HuH-7 (cell line): ENCODE data around the gene DPP3.
"Not testable (repeated sequence)": the region's sequence is repeated elsewhere in the genome, so short reads cannot be mapped to it uniquely, and the experiment has no call there.

Experiments
- DNase-seq: peaks from one replicate; pipeline ENCODE4 v3.0.0; 2011; ENCODE audit warnings: low spot score

Gene DPP3

GRCh38 chr11:66532784-66533183 lies 52.5 kb downstream of the DPP3 start:
- DNase-seq, result no peak

- DNase-seq, result no peak
These were observed 59.1 kb downstream of the DPP3 start for GRCh38 chr11:66539170-66539869.

- no peak for DNase-seq
These were observed 59.6 kb downstream of the DPP3 start for GRCh38 chr11:66539870-66540213.

DNA sequence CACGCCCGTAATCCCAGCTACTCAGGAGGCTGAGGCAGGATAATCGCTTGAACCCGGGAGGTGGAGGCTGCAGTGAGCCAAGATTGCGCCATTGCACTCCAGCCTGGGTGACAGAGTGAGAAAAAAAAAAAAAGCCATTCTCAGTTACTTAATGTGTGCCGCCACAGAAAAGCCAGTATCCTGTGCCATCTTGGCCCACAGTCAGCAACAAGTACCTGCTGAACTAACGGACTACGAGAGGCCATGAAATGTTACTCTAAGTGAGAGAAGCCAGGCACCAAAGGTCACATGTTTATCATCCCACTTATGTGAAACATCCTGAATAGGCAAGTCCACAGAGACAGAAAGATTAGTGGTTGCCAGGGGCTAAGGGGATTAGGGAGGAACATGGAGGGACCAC lies 60.4 kb downstream of the DPP3 start:
- not testable (repeated sequence) for DNase-seq

DNA sequence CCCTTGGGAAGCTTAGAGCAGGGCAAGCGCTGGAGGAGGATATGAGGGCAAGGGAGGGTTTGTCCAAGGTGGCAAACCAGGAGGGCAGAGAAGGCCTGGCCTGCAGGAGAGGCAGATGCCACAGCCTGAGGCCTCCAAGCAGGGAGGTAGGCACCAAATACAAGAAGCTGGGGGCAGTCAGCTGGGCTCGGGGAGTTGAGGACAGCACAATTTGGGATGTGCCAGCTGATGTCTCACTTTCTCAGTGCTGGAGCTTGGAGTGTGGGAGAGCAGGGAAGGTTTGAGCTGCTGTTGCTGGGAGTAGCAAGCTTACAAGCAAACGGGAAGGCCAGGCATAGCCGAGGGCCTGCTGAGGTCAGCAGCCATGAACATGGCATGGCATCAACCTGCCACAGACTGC lies 61.7 kb downstream of the DPP3 start:
- no peak for DNase-seq

DNA sequence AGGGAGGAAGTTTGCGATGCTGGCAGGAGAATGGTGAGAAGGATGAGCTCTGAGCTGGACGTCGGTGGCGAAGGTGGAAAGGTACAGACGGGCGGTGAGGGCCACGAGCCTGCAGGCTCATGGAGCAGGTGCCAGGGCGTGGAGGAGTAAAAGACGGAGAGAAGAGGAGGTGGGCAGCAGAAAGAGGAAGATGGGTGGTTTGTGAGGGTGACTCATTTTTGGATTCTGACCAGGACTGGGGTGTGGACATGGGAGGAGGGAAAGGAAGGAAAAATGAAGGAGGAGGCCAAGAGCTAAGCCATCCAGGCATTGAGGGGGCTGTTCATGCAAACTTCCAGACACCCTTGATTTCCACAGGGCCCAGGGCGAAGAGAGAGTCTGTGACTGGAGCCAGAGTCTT lies 62.1 kb downstream of the DPP3 start:
- DNase-seq, result no peak

DNA sequence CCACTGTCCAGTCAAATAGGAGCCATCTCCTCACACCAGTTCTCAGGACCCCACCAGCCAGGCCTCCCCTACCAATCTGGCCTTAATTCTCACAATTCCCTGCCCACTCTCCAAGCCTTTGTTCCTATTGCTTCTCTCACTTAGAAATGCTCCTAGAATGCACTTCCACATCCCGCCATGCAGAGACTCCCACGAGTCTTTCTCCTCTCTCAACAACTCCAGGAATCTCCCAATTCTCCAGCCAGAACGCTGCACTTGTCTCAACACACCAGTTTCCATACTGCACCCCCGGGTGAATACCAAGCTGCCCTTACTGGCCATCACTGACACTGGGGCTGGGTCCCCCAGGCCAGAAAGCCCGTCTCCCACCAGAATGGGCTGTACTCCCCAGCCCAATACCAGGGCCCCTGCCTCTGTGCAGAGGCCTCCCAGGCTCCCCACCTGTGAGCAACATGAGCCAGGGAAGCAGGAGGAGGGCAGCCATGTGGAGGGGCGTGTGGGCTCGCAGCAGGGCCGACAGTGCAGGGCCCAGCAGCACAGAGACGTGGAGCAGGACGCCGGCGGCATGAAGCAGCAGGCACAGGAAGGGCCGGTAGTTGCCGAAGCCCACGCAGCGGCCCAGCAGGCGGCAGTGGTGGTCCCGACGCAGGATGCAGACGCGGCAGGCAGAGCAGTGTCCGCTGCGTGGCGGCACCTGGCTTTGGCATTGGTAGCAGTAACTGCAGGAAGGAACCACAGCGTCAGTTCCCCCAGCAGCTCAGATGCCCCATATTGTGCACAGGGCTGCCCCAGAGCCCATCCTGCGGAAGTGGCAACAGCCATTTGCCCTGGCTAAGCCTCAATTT lies 63.3 kb downstream of the DPP3 start:
- DNase-seq, result no peak

DNA sequence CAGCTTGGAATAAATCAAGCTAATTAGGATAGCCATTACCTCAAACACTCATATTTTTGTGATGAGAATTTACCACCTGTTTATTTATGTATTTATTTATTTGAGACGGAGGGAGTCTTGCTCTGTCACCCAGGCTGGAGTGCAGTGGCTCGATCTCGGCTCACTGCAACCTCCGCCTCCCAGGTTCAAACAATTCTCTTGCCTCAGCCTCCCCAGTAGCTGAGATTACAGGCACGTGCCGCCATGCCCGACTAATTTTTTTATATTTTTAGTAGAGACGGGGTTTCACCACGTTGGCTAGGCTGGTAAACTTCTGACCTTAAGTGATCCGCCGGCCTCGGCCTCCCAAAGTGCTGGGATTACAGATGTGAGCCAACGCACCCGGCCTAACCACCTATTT lies 64.7 kb downstream of the DPP3 start:
- not testable (repeated sequence) for DNase-seq

DNA sequence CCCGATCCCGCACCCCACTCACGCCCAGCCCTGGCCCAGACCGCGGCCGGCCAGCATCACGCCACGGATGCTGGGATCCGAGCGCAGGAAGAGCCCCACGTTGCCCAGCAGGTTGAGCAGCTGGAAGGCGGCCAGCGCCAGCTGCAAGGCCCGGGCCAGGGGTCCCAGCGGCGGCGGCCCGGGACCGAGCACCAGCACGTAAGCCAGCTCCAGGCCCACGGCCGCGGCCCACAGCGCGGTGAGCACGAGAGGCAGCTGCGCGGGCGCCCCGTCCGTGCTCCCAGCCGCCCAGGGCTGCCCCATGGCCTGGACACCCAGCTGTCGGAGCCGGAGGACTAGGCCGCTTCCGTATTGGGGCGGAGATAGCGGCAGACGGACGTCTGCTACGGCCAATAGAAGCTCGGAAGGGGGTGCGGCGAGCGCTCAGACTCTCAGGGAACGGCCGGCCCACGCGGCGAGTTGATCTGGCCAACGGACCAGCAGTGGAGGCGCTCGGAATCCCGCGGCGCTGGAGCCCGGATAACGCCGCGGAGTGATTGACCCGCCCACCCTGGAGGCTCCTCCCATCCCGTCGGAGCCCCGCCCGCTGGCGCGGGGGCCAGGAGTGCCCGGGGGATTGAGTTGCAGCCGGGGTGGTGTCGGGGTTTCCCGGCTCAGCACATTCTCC lies 65.6 kb downstream of the DPP3 start, which contains the start of gene ZDHHC24:
Gene ZDHHC24 (minus strand): TSS at position 348 of the 667 bp plus-strand sequence. CDS start 45 bp downstream, at position 303.
- DNase-seq, result peak; percentile 100

DNA sequence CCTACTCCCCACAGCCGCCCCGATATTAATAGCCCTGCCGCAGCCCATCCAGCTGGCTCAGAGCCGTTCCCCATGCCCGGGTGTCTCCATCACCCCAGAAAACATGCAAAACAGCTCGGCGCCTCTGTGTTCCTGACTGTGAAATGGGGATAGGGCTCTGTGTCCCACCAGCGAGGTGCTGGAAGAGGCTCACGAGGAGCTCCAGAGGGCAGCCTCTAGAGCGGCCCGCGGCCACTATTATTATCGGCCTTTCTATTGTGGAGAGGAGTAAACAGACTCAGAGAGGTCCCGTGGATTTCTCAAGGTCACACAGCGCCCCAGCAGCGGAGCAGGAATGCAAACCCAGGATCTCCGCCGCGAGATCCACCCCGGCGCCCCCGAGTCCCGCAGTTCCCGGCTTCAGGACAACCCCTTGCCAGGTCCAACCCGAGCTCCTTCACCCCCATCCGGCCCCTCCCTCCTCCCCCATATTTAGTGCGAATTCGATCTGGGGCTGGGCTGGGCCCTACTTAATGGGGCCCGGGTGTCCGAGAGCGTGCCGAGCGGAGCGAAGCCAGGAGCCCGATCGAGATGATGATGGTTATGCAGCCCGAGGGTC lies 66.2 kb downstream of the DPP3 start, which contains the start of gene ACTN3:
Gene ACTN3 (plus strand): TSS at position 536 of the 598 bp plus-strand sequence. CDS start 35 bp downstream, at position 571.
- peak; percentile 95 for DNase-seq

GRCh38 chr11:66546966-66547661 lies 66.9 kb downstream of the DPP3 start:
- DNase-seq, result peak; percentile 93

GRCh38 chr11:66547662-66548009 lies 67.4 kb downstream of the DPP3 start:
- peak; percentile 93 for DNase-seq

- DNase-seq, result peak; percentile 76
These were observed 67.8 kb downstream of the DPP3 start for GRCh38 chr11:66548041-66548440.

DNA sequence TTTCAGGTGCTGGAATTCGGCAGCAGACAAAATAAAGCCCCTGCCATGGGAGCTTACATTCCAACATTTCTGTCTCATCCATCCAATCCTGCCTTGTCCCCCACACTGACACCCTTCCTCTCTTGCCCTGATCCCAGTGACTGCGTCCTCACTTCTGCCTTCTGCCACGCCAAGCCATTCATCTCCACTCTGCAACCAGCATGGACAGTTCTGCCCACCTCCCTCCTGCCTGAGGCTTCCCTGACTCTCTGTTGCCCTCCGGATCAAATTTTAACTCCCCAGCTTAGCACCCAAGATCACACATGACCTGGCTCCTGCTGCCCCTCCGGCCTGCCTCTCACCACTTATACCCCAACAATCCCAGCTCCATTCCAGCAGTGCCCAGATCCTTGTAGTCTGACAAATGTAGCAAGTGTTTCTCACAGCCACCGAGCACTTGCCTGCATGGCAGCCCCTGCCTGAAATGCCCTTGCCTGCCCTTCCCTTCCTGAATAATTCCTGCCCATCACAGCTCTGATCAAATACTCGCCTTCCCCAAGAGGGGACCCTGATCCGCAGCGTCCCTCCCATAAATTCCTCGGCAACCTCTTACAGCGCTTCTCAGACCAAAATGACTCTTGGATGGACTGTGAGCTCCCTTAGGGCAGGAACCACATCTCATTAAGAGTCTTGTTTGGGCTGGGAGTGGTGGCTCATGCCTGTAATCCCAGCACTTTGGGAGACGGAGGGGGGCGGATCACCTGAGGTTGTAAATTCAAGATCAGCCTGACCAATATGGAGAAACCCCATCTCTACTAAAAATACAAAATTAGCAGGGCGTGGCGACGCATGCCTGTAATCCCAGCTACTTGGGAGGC lies 68.8 kb downstream of the DPP3 start:
- peak; percentile 67 for DNase-seq

GRCh38 chr11:66549696-66550095 lies 69.5 kb downstream of the DPP3 start:
- no peak for DNase-seq

- no peak for DNase-seq
These were observed 70.7 kb downstream of the DPP3 start for GRCh38 chr11:66550887-66551286.

- no peak for DNase-seq
These were observed 74.4 kb downstream of the DPP3 start for GRCh38 chr11:66554602-66555001.

GRCh38 chr11:66555416-66555815 lies 75.2 kb downstream of the DPP3 start:
- no peak for DNase-seq

- no peak for DNase-seq
These were observed 75.9 kb downstream of the DPP3 start for GRCh38 chr11:66556086-66556485.

DNA sequence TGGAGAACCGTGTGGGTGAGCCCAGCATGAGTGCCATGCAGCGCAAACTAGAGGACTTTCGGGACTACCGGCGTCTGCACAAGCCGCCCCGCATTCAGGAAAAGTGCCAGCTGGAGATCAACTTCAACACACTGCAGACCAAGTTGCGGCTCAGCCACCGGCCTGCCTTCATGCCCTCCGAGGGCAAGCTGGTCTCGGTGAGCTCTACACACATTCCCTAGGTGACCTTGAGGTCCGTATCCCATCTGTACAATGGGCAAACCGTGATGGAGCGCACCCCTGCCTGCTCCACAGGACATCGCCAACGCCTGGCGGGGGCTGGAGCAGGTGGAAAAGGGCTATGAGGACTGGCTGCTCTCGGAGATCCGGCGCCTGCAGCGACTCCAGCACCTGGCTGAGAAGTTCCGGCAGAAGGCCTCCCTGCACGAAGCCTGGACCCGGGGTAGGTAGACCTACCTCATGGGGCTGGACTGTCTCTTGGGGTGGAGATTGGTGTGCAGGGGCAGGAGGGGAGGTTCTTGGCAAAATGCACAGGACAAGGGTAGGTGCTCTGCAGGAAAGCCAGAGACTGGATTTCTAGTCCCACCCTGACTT lies 77.6 kb downstream of the DPP3 start:
- DNase-seq, result no peak
